Upper lobe of left lung (tissue), 4 donors: Measurements from ENCODE around the gene CPNE5.

Experiments used
- EP300 ChIP-seq, 4 donors: sonication (generic); formaldehyde crosslinking; IDR thresholded peaks; one replicate each; pipeline ENCODE4 v1.5.1; 2017; ENCODE audit warnings: antibody characterized with exemption in 4 of 4, control low read depth in 2 of 4
- TF ChIP-seq, protein P1 (sequence below), 6 experiments: fragments of 450-650 bp in 4 of 6; fragments of 200-600 bp in 2 of 6; sonication (generic) in 2 of 6; IDR thresholded peaks; one replicate each; pipeline ENCODE4 v1.5.1; 2016 to 2019; ENCODE audit warnings: antibody characterized with exemption in 6 of 6

DNA sequence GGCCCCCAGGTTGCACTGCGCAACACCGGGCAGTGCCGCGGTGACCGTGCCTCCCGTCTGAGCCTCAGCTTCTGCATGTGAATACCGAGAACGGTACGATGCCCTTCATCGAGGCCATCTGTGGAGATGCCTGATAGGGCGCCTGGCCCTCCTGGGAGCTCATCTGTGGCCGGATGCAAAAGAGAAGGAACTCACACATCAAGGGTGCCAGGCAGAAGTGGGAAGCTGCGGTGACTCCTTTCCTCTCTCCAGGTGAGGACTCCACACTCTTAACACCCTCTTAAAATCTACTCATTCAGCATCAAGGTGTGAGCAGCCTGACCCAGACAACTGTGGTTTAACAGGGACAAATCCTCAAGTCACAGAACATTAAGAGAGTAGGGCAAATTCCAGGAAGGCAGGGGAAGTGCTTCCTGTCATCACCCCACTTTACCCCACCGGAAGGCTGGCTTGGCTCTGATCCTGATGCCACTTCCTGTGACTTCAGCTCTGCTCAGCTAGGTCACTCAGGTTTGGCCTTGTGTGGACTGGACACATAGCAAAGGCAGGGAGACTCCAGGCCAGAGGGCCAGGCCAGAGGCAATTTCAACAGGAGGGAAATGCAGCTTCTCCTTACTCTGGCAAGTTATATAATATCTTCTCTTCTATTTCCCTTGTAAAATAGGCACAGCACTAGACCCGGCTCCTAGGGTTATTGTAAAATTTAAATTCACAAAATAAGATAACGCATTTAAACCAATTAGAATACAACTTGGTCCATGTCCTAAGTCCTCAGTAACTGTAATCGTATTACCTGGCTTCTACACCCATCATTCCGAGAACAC, 69.4 kb downstream of the CPNE5 start:
- TF ChIP-seq, protein P1, sequence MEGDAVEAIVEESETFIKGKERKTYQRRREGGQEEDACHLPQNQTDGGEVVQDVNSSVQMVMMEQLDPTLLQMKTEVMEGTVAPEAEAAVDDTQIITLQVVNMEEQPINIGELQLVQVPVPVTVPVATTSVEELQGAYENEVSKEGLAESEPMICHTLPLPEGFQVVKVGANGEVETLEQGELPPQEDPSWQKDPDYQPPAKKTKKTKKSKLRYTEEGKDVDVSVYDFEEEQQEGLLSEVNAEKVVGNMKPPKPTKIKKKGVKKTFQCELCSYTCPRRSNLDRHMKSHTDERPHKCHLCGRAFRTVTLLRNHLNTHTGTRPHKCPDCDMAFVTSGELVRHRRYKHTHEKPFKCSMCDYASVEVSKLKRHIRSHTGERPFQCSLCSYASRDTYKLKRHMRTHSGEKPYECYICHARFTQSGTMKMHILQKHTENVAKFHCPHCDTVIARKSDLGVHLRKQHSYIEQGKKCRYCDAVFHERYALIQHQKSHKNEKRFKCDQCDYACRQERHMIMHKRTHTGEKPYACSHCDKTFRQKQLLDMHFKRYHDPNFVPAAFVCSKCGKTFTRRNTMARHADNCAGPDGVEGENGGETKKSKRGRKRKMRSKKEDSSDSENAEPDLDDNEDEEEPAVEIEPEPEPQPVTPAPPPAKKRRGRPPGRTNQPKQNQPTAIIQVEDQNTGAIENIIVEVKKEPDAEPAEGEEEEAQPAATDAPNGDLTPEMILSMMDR (IDR thresholded peaks at IDR 0.05) = no peak
- TF ChIP-seq EP300 (IDR thresholded peaks at IDR 0.05) = no peak
